ENCODE data around the gene RANBP9. TPM values are rescaled to one million over a fixed set of nuclear protein-coding genes. Genes with fewer than 3 reads are reported as not detected.

Gene RANBP9
- total and polyA plus RNA-seq, 2 experiments from 2014 or later = 12.1 to 31.8 TPM

DNA sequence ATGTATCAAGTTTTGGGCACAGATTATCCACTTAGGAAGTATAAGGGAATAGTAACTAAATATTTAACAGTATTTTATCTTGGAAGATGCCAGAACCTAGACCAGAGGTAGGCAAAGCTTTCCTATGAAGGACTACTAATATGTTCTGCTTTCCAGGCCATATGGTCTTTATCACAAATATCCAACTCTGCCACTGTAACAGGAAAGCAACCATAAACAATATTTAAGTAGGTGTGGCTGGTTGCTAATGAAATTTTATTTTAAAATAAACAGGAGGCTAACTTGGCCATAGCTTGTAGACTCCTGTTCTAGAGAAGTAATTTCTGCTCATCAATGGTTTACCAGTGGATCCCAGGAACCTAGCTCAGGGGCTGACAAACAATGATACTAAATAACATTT is 57.1 kb downstream of the RANBP9 start:
- Histone ChIP-seq H3F3A (replicated peaks; ENCODE audit: low read depth) (no peaks in the 10 kb centered on the region), H3K27me3 (ENCODE audit: insufficient read depth) (no peaks in the 10 kb centered on the region), H3K4me1 (ENCODE audit: insufficient read depth) (no peaks in the 10 kb centered on the region), H3K27ac (ENCODE audit: low read depth) (no peak overlapping the region), H3K9me2 (ENCODE audit: insufficient read depth) (no peaks in the 10 kb centered on the region), H4K20me1 (replicated peaks; ENCODE audit: insufficient read depth) (no peaks in the 10 kb centered on the region), H3K36me3 (ENCODE audit: insufficient read depth) (no peaks in the 10 kb centered on the region), H2AFZ (no peak overlapping the region), H3K4me2 (no peak overlapping the region), H3K4me3 (no peak overlapping the region), H3K79me2 (replicated peaks; ENCODE audit: insufficient read depth) (peaks cover 12% of the 10 kb centered on the region)
- no peak for ATAC-seq
- no peaks in the 10 kb centered on the region for H3K27me3 Mint-ChIP-seq (ENCODE audit: insufficient read depth, low read depth, poor library complexity)
- H3K36me3 Mint-ChIP-seq (ENCODE audit: low read depth) = peaks cover 4% of the 10 kb centered on the region; the same call in 2 of the 3 replicates
- peaks cover 8% of the 10 kb centered on the region; the same call in 2 of the 3 replicates for H3K4me1 Mint-ChIP-seq
- H3K4me3 Mint-ChIP-seq = no peak overlapping the region
- H3K9me3 Mint-ChIP-seq = no peaks in the 10 kb centered on the region
- no peak overlapping the region for H3K27ac Mint-ChIP-seq
- no peak for DNase-seq (ENCODE audit: low spot score)
- TF ChIP-seq POLR2AphosphoS5 (IDR thresholded peaks at IDR 0.05; ENCODE audit: low read depth) = no peak
- TF ChIP-seq EZH2 (IDR thresholded peaks at IDR 0.05; ENCODE audit: low read depth, unreplicated experiment) = no peak
- TF ChIP-seq EZH2phosphoT487 (IDR thresholded peaks at IDR 0.05; ENCODE audit: unreplicated experiment) = no peak
- TF ChIP-seq ZNF114 (CRISPR knock-in tag; IDR thresholded peaks at IDR 0.05) = no peak

GRCh38 chr6:13653296-13653695 is 58.3 kb downstream of the RANBP9 start:
- H3K36me3 Mint-ChIP-seq (ENCODE audit: low read depth) = peaks cover 4% of the 10 kb centered on the region; the same call in 2 of the 3 replicates
- Histone ChIP-seq H3K79me2 (replicated peaks; ENCODE audit: insufficient read depth) (no peaks in the 10 kb centered on the region; the same call in 1 of the 2 replicates), H3K27me3 (ENCODE audit: insufficient read depth) (no peaks in the 10 kb centered on the region), H3K4me3 (no peak overlapping the region), H3F3A (replicated peaks; ENCODE audit: low read depth) (no peaks in the 10 kb centered on the region), H3K4me1 (ENCODE audit: insufficient read depth) (no peaks in the 10 kb centered on the region), H3K4me2 (no peak overlapping the region), H4K20me1 (replicated peaks; ENCODE audit: insufficient read depth) (no peaks in the 10 kb centered on the region), H2AFZ (no peak overlapping the region), H3K36me3 (ENCODE audit: insufficient read depth) (no peaks in the 10 kb centered on the region), H3K9me2 (ENCODE audit: insufficient read depth) (no peaks in the 10 kb centered on the region), H3K27ac (ENCODE audit: low read depth) (no peak overlapping the region)
- no peaks in the 10 kb centered on the region for H3K27me3 Mint-ChIP-seq (ENCODE audit: insufficient read depth, low read depth, poor library complexity)
- TF ChIP-seq EZH2phosphoT487 (IDR thresholded peaks at IDR 0.05; ENCODE audit: unreplicated experiment) (no peak), ETS1 (IDR thresholded peaks at IDR 0.05) (no peak), NANOG (IDR thresholded peaks at IDR 0.05; ENCODE audit: borderline replicate concordance) (no peak), ZNF114 (CRISPR knock-in tag; IDR thresholded peaks at IDR 0.05) (no peak), CREB1 (CRISPR knock-in tag; IDR thresholded peaks at IDR 0.05; ENCODE audit: low read depth) (no peak), ZNF331 (CRISPR knock-in tag; IDR thresholded peaks at IDR 0.05; ENCODE audit: low read depth) (no peak)
- TF ChIP-seq, protein P1, sequence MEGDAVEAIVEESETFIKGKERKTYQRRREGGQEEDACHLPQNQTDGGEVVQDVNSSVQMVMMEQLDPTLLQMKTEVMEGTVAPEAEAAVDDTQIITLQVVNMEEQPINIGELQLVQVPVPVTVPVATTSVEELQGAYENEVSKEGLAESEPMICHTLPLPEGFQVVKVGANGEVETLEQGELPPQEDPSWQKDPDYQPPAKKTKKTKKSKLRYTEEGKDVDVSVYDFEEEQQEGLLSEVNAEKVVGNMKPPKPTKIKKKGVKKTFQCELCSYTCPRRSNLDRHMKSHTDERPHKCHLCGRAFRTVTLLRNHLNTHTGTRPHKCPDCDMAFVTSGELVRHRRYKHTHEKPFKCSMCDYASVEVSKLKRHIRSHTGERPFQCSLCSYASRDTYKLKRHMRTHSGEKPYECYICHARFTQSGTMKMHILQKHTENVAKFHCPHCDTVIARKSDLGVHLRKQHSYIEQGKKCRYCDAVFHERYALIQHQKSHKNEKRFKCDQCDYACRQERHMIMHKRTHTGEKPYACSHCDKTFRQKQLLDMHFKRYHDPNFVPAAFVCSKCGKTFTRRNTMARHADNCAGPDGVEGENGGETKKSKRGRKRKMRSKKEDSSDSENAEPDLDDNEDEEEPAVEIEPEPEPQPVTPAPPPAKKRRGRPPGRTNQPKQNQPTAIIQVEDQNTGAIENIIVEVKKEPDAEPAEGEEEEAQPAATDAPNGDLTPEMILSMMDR (conservative IDR thresholded peaks at IDR 0.05; ENCODE audit: low read depth in 2 of 2) = no peak
- TF ChIP-seq, protein P2, sequence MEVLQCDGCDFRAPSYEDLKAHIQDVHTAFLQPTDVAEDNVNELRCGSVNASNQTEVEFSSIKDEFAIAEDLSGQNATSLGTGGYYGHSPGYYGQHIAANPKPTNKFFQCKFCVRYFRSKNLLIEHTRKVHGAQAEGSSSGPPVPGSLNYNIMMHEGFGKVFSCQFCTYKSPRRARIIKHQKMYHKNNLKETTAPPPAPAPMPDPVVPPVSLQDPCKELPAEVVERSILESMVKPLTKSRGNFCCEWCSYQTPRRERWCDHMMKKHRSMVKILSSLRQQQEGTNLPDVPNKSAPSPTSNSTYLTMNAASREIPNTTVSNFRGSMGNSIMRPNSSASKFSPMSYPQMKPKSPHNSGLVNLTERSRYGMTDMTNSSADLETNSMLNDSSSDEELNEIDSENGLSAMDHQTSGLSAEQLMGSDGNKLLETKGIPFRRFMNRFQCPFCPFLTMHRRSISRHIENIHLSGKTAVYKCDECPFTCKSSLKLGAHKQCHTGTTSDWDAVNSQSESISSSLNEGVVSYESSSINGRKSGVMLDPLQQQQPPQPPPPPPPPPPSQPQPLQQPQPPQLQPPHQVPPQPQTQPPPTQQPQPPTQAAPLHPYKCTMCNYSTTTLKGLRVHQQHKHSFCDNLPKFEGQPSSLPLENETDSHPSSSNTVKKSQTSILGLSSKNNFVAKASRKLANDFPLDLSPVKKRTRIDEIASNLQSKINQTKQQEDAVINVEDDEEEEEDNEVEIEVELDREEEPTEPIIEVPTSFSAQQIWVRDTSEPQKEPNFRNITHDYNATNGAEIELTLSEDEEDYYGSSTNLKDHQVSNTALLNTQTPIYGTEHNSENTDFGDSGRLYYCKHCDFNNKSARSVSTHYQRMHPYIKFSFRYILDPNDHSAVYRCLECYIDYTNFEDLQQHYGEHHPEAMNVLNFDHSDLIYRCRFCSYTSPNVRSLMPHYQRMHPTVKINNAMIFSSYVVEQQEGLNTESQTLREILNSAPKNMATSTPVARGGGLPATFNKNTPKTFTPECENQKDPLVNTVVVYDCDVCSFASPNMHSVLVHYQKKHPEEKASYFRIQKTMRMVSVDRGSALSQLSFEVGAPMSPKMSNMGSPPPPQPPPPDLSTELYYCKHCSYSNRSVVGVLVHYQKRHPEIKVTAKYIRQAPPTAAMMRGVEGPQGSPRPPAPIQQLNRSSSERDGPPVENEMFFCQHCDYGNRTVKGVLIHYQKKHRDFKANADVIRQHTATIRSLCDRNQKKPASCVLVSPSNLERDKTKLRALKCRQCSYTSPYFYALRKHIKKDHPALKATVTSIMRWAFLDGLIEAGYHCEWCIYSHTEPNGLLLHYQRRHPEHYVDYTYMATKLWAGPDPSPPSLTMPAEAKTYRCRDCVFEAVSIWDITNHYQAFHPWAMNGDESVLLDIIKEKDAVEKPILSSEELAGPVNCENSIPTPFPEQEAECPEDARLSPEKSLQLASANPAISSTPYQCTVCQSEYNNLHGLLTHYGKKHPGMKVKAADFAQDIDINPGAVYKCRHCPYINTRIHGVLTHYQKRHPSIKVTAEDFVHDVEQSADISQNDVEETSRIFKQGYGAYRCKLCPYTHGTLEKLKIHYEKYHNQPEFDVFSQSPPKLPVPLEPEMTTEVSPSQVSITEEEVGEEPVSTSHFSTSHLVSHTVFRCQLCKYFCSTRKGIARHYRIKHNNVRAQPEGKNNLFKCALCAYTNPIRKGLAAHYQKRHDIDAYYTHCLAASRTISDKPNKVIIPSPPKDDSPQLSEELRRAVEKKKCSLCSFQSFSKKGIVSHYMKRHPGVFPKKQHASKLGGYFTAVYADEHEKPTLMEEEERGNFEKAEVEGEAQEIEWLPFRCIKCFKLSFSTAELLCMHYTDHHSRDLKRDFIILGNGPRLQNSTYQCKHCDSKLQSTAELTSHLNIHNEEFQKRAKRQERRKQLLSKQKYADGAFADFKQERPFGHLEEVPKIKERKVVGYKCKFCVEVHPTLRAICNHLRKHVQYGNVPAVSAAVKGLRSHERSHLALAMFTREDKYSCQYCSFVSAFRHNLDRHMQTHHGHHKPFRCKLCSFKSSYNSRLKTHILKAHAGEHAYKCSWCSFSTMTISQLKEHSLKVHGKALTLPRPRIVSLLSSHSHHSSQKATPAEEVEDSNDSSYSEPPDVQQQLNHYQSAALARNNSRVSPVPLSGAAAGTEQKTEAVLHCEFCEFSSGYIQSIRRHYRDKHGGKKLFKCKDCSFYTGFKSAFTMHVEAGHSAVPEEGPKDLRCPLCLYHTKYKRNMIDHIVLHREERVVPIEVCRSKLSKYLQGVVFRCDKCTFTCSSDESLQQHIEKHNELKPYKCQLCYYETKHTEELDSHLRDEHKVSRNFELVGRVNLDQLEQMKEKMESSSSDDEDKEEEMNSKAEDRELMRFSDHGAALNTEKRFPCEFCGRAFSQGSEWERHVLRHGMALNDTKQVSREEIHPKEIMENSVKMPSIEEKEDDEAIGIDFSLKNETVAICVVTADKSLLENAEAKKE (CRISPR knock-in tag; IDR thresholded peaks at IDR 0.05) = no peak
- no peak overlapping the region for H3K4me3 Mint-ChIP-seq
- H3K27ac Mint-ChIP-seq = no peak overlapping the region
- ATAC-seq (no peak), DNase-seq (ENCODE audit: low spot score) (no peak)
- H3K4me1 Mint-ChIP-seq = peaks cover 8% of the 10 kb centered on the region; the same call in 2 of the 3 replicates
- H3K9me3 Mint-ChIP-seq = no peaks in the 10 kb centered on the region
